Adrenal gland (tissue), 5 donors: ENCODE data around the gene OR14J1.

Experiments used
- POLR2A ChIP-seq, 2 donors: fragments of 450-650 bp; IDR thresholded peaks; one replicate each; pipeline ENCODE4 v1.6.1; 2017; ENCODE audit warnings: antibody characterized with exemption in 2 of 2, mild to moderate bottlenecking in 2 of 2, moderate library complexity in 1 of 2
- TF ChIP-seq, protein P1 (sequence below), 6 experiments: fragments of 450-650 bp in 4 of 6; fragments of 200-600 bp in 2 of 6; sonication (generic) in 1 of 6; IDR thresholded peaks; 1 replicate in 5 of 6; 2 replicates in 1 of 6; pipeline versions ENCODE4 v1.5.1 to v1.8.0; 2016 to 2021; ENCODE audit warnings: antibody characterized with exemption in 6 of 6, mild to moderate bottlenecking in 2 of 6, moderate library complexity in 1 of 6
- donor health status: DM: no; HTN: no; CAD: no.

DNA sequence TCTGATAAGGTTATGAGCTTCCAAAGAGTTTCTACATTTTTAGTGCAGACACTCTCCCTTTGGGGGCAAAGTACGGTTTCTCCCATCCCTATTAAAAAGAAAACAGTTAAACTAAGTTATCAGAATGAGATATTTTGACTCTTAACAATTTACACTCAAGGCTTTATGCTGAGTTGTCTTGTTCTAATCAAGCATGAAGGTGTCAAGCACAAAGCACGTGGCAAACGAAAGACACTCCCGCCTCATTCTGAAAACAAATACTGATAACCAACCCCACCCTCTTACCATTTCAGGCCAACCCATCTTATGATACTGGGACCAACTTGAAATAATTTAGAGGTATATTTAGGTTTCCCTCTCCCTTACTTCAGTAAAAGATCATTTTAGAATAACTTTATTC lies 24.3 kb downstream of the OR14J1 start:
- TF ChIP-seq, protein P1, sequence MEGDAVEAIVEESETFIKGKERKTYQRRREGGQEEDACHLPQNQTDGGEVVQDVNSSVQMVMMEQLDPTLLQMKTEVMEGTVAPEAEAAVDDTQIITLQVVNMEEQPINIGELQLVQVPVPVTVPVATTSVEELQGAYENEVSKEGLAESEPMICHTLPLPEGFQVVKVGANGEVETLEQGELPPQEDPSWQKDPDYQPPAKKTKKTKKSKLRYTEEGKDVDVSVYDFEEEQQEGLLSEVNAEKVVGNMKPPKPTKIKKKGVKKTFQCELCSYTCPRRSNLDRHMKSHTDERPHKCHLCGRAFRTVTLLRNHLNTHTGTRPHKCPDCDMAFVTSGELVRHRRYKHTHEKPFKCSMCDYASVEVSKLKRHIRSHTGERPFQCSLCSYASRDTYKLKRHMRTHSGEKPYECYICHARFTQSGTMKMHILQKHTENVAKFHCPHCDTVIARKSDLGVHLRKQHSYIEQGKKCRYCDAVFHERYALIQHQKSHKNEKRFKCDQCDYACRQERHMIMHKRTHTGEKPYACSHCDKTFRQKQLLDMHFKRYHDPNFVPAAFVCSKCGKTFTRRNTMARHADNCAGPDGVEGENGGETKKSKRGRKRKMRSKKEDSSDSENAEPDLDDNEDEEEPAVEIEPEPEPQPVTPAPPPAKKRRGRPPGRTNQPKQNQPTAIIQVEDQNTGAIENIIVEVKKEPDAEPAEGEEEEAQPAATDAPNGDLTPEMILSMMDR (IDR thresholded peaks at IDR 0.05): no peak
- no peak for TF ChIP-seq POLR2A (IDR thresholded peaks at IDR 0.05)
